GM18951 (cell line): ENCODE data around the gene ASL.
"Not testable (repeated sequence)": the region's sequence is repeated elsewhere in the genome, so short reads cannot be mapped to it uniquely, and the experiment has no call there.

Source experiments
- POLR2A ChIP-seq: IDR thresholded peaks from 4 replicates; pipeline ENCODE4 v1.6.1; 2011; ENCODE audit warnings: mild to moderate bottlenecking; ENCODE audit not compliant: insufficient read length, insufficient read depth; ENCODE audit errors: extremely low read depth
- in situ Hi-C: fragments of 300-500 bp; cut with MboI; formaldehyde crosslinking; loops from one replicate; pipeline ENCODE4 v1.12.0; 2022; ENCODE audit warnings: low sequenced_read_pairs, mixed read lengths, inconsistent platforms; ENCODE audit not compliant: unreplicated experiment

ASL gene

DNA sequence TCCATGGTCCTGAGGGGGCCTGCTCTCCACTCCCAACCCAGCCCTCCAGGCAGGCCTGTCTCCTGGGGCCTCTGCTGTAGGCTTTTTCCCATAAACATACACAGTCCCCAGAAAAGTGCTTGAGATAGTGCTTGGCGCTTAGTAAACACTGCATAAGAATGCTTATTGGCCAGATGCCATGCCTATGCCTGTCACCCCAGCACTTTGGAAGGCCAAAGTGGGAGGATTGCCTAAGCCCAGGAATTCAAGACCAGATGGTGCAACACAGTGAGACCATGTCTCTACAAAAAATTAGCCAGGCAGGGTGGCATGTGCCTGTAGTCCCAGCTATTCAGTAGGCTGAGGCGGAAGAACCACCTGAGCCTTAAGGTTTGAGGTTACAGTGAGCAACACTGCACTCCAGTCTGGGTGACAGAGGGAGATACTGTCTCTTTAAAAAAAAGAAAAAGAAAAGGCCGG, 24.6 kb upstream of the ASL start:
- no peak for TF ChIP-seq POLR2A
- in situ Hi-C loops, result no loop called here

DNA sequence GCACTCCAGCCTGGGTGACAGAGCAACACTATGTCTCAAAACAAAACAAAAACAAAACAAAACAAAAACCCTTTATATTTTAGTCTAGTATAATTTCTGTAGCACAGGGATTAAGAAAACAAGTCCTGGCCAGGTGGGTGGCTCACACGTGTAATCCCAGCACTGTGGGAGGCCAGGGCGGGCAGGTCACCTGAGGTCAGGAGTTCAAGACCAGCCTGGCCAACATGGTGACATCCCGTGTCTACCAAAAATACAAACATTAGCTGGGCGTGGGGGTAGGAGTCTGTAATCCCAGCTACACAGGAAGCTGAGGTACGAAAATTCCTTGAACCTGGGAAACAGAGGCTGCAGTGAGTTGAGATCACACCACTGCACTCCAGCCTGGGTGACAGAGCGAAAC, 23.2 kb upstream of the ASL start:
- in situ Hi-C loops, result no loop called here

DNA sequence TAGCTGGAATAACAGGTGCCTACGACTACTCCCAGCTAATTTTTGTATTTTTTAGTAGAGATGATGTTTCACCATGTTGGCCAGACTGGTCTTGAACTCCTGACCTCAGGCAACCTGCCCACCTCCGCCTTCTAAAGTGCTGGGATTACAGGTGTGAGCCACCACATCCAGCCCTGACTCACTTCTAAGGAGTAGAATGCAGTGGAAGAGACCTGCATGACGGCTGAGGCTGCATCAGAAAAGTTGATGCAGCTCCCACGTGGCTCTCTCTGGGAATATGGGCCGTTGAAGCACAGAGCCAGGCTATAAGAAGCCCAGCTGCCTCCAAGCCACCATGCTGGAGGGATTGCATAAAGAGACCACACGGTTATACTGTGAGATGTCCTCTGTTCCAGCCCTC, 21.6 kb upstream of the ASL start:
- in situ Hi-C loops, result no loop called here
- no peak for TF ChIP-seq POLR2A

More for the DNA sequence above, 23.2 kb upstream of the ASL start:
- TF ChIP-seq POLR2A, result no peak

DNA sequence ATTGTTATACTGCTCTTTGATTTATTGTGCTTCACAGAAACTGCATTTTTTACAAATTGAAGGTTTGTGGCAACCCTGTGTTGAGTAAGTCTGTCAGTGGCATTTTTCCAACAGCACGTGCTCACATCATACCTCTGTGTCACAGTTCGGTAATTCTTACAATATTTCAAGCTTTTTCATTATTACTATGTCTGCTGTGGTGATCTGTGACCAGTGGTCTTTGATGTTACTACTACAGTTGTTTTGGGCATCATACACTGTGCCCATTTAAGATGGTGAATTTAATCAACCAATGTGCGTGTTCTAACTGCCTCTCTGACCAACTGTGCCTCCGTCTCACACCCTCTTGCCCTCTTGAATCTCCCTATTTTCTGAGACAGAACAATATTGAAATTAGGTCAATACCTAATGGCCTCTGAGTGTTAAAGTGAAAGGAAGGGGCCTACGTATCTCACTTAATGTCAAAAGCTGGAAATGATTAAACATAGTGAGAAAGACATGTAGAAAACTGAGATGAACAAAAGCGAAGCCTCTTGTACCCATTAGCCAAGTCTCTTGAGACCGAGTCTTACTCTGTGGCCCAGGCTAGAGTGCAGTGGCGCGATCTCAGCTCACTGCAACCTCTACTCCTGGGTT, 20.2 kb upstream of the ASL start:
- in situ Hi-C loops, result no loop called here
- no peak for TF ChIP-seq POLR2A

DNA sequence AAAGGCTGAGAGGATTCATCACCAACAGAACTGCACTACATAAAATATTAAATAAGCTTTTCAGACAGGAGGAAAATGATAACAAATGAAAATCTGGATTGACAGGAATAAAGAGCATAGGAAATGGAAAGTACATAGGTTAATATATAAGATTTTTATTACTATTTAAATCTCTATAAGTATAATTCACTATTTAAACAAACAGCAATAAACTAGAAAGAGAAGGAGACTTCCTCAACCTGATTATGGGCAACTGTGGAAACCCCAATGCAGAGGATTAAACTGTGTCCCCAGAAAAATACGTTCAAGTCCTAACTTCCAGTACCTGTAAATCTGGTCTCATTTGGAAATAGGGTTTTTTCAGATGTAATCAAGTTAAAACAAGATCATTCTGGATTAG, 14.8 kb upstream of the ASL start:
- no peak for TF ChIP-seq POLR2A
- in situ Hi-C loops, result no loop called here

DNA sequence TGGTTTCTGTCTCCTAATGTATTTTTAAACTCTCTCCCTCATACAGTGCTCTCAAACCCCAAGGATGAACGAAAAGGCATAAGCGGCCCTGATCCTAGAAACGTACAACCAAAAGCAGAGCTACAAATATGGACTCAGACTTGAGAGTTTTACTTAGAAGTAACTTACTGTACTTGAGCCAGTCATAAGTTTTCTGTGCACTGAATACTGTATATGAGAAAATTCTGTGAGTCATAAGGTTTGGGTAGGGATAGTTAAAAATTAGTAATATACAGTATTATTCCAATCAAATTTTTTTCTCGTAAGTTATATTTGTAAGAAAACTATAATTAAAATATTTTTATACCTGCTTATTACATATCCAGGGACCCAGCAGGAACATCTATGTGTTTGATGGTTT, 5.9 kb upstream of the ASL start:
- in situ Hi-C loops, result no loop called here
- no peak for TF ChIP-seq POLR2A

DNA sequence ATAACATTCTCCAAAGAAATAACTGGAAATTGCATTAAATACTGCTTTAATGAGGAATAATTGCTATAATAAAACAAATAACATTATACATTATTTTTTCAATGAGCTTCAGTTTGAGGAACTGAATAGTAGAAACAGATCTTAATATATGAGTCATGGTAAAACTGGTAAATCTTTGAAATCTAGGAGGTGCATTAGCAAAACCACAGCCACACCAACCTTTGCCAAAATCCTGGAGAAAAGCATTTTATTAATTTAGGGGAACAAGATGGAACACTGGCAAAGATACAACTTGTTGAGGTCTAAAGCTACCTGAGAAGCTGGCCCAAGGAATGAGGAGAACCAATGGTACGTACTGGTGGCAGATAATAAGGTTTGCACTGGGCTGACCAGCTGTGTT, 5.4 kb upstream of the ASL start:
- in situ Hi-C loops, result no loop called here
- TF ChIP-seq POLR2A, result no peak

DNA sequence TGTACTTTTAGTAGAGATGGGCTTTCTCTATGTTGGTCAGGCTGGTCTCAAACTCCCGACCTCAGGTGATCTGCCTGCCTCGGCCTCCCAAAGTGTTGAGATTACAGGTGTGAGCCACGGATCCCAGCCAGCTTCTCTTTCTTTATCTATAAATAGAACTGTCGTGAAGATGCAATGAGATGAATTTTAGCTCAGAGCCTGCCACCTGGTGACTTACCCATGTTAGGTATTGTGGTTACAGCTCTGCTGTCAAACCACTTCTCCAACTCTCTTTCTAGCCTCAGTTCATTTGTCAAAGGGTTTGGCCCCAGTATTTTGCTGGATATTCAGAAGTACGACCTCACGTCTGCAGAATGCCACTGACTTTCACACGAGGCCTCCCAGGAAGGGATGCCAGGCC, 3.4 kb upstream of the ASL start:
- in situ Hi-C loops, result not testable (repeated sequence)

DNA sequence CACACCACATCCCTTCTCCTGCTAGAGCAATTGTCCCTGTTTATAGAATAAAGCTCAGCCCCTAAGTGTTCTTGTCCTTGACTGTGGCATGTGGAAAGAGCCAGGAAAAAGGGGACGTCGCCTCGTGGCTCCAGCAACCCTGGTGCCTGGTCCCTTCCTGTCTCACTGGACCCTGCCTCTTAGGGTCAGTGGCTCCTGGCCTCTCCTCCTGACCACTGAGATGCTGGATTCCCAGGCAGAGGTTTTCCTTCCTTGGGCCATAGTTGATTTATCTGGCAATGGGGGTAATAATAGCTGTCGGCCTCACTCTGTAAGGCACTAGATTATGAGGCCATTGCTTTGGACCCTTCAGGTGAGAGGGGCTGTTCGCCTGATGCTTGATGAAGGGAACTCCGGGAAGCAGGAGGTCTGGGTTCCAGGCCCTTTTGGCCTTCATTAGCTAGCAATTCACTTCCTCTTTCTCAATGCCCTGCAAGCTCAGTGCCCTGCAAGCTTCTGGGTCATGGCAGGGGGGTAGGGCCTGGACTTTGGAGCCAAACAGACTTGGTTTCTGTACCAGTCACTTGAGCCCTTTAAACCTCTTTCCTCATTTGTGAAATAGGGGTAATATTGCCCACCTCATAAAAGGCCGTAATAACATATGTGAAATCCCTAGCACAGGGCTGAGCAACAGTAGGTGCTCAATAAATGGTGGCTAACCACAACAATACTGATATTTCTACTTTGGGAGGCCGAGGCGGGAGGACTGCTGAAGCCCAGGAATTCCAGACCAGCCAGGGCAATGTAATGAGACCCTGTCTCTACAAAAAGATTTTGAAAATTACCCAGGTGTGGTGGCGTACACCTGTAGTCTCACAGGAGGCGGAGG, 1.1 kb downstream of the ASL start:
- TF ChIP-seq POLR2A, result no peak
- in situ Hi-C loops, result no loop called here

DNA sequence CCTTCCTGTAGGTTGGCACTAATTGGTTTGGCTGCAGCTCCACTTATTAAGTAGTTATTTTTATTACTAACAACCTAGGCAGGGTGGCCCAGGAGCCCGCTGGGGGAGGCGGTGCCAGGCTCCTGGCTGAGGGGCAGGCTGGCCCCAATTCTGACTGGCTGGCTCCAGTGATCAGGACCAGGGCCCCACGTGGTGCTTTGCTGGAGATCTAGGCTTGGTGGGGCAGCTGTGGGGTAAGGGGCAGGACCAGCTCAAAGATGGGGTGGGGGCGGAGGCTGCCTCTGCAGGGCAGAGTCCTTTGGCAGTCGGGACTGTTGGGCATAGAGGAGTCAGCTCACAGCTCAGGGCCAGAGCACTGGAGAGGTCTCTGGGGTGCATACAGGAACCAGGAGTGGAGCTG, 2.4 kb downstream of the ASL start:
- no peak for TF ChIP-seq POLR2A

DNA sequence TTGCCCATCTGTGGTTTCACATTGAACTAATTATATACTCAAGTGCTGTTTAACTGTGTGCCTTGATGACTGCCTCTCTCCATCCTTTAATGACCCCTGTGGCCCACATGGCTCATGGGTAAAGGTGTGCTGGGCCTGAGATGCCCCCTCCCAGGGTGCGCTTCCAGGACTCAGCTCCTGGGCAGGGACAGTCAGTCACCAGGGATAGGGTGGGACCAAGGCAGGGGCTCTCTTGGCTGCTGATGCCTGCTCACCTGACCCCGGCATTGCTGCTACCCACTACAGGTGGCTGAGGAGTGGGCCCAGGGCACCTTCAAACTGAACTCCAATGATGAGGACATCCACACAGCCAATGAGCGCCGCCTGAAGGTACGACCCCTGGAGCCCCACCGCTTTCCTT, 6.5 kb downstream of the ASL start:
- TF ChIP-seq POLR2A, result no peak
- in situ Hi-C loops, result no loop called here

More for the DNA sequence above, 2.4 kb downstream of the ASL start:
- in situ Hi-C loops, result no loop called here

DNA sequence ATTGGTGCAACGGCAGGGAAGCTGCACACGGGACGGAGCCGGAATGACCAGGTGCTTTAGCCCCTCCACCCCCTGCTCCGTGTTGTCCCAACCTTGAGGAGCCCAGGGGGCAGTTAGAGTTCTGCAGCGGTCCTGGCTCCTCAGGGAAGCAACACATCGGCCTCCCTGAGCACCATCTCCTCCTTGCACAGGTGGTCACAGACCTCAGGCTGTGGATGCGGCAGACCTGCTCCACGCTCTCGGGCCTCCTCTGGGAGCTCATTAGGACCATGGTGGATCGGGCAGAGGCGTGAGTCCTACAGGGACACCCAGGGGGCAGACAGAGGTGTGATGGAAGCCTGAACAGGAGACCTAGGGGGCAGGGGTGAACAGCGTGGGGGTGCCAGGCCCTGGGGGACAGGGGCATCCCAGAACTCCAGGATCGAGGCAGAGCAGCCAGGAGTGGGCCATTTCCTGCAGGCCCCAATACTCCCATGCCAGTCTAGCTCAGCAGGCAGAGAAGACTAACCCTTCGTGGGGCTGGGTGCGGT, 7.3 kb downstream of the ASL start:
- in situ Hi-C loops, result no loop called here

DNA sequence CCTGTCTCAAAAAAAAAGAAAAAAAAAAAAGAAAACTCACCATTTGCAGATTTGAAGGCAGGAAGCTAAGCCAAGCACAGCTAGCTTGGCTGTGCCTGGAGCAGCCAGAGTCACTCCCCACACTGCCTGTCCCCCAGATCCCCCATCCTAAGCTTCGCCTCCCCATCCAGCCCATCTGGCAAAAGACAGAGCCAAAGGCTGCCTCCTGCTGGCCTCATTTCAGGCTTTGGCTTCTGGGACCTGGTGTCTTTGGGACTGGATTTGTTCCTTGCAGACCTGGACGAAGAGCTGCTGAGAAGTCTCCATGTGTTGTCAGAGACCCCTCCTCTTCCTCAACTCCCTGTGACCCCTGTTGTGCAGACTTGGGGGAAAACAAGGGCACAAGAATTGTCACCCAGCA, 8.1 kb downstream of the ASL start:
- in situ Hi-C loops, result no loop called here

More for the DNA sequence above, 7.3 kb downstream of the ASL start:
- no peak for TF ChIP-seq POLR2A

More for the DNA sequence above, 8.1 kb downstream of the ASL start:
- TF ChIP-seq POLR2A, result no peak
